OCI-M2 (cell line): ENCODE data around the gene CCDC178.

Experiments used
- DNase-seq: peaks from one replicate; lab custom pipeline; 2025; ENCODE audit not compliant: unreplicated experiment; lab: John Stamatoyannopoulos, UW

CCDC178 gene

DNA sequence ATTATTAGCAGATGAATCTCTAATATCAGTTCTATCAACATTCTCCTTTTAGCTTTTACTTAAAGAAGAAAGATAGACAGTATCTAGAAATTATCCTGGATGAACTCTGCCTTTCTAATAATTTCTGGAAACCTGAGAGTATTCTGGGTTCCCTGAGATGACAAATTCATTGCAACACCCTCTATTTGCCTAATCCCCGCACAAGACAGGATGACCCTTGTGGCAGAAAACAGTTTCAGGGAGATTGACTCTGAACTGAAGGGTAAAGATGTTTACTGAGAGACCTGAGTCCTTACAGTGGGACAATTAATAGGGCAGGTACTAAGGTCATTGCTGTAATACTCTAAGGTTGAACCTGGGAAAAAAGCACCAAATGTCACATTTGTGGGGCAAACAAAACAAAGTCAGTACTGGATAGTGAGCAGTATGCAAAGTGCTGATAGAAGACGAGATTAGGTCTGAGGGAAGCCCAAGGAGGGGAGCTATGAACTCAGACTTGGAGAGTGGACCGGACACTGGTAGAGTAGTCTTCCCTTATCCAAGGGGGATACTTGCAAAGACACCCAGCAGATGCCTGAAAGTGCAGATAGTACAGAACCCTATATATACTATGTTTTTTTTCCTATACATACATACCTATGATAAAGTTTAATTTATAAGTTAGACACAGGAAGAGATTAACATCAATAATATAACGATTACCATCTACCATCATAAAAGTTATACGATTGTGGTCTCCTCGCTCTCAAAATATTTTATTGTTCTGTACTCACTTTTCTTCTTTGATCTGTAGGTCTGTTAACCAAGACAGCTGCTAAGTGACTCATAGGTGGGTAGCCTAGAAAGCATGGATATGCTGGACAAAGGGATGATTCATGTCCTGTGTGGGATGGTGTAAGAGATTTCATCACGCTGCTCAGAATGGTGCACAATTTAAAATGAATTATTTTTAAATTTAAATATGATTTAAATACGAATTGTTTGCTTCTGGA lies 519.4 kb downstream of the CCDC178 start:
- no peak for DNase-seq

DNA sequence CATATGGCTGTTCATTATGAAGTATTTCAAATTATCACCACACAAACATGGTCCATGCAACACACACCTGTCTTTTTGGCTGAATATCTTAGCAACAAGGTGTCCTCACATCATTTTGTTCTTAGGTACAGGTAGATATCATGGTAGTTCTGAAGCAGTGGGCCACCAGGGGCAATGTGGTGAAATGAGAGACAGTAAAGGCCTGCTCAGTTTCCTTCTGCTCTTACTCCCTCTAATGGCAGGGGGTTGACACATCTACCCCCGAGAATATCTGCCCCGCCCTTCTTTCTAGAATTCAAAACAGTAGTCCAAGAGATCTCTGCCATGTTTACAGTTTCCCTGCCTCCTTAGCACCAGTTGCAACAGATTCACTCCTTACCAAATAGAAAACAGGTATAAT lies 520.7 kb downstream of the CCDC178 start:
- no peak for DNase-seq

DNA sequence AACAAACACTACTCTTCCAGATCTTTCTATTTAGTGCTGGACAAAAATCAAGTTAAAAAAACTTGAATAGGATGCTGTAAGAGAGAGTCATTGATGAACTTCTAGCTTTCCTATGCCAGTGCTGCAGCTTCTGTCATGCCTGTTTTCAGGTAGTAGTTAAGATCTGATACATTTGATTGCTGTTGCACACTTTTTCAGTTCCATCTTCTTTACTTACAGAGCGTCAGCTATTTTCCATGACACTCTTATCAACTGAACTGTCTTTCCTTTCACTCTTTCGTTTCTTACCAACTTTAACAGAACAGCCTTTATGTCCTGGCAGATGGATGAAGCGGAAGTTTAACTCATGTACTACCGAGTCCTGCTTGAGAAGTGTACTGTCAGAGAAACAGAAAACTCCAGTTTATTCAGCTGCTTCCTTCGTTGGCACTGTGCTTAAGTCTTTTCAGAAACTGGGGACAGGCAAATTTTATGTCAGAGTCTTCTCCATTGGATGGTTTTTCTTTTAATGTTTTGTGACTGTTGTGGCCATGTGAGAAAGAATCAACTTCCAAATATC lies 521.8 kb downstream of the CCDC178 start:
- DNase-seq: no peak

DNA sequence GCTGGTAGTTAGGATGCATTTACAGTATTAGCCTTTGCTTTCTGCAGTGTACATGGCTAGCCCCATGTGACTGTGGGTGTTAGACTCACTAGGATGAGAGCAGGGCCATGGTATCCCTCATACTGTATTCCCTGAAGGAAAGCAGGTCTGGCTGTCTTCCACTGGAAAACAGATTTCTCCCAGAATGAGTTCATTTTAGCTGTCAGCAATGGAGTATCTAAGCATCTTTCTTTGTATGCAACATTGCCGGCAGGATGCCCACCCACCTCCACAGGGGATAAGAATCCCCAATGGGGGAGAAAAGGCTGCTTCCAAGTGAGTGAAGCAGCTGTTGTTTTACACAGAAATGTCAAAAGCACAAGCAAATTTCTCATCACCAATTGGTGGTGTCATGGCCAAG lies 525.0 kb downstream of the CCDC178 start:
- DNase-seq: no peak

DNA sequence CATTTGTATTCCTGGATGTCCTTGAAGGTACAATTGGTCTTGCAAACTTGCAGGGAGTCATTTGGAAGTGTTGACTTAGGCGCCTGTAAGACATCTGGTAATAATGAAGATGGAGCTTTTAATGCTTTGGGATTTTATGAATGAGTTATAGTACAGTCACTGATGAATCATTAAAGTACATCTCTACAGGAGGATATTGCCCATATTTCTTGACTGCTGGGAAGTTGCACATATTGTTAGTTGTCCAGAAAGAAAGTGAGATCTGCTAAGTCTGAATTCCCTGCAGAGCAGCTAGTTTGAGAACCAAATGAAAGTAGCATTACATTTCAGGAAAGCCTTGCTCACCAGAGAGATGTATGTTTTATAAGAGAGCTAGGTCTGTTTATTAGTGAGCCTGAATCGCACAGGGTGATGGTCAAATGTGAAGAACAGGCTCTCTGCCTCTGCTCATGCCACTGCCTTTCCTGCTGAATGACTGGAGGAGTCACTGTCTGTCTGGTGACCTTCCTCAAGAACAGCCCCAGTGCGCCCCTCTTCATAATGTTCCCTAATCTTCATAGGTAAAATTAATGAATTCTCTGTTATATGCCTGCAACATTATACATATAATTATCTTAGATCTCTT lies 528.7 kb downstream of the CCDC178 start:
- no peak for DNase-seq

DNA sequence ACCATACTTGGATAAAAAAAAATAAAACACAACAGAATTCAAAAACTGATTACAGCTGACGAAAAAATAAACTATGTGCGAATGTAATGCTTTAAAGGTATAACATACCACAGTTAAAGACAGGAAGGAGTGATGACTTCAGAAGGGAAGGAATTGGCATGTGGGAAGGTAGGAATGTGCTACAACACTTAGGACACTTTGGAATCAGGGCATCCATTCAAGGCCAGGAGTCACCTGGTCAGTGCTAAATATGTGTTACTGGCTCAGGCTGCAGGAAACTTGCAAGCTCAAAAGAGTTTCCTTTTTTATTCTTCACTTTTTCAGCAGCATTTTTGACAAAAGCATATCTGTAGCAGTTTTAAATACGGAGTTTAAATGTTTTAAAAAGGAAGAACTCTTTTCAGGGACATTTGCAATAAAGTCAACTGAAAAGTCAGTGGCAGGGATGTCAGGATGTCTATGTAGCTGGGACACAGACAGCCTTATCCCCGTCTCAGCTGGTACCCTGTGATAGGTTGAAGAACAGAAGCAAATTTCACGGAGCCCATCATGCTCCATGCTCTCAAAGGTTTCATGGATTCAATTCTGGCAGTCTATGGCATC lies 529.7 kb downstream of the CCDC178 start:
- DNase-seq: no peak

DNA sequence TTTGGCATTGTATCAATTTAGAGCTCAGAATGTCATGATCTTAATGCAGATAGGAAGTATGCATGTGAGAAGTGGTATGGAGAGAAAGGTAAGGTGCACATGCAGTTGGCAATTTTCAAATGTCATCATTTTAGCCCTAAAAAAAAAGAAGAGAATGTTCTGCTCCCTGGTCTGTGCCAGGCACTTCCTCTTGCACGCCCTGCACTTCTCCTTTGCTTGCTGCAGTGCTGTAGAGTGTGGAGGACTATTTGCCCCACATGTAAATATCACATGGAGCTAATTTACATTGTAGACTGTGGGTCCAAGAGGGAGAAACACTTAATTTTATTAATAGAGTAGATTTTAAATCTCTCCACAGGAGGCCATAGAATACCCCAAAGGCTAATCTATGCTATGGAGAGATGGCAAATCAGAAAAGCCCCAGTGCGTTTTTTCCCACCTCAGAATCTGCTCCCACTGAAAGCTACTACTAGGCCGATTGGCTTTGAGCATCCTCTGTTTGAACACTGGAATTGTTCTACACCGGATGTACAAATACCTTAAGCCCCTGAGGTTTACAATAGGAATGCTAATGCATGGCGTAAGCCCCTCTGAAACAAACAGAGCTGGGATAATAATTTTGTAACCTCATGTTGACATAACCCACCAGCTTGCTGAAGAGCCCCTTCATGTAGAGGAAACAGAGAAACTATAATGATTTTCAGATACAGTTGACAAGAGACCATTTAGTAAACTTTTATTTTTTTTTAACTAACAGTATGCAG lies 530.5 kb downstream of the CCDC178 start:
- DNase-seq: no peak

DNA sequence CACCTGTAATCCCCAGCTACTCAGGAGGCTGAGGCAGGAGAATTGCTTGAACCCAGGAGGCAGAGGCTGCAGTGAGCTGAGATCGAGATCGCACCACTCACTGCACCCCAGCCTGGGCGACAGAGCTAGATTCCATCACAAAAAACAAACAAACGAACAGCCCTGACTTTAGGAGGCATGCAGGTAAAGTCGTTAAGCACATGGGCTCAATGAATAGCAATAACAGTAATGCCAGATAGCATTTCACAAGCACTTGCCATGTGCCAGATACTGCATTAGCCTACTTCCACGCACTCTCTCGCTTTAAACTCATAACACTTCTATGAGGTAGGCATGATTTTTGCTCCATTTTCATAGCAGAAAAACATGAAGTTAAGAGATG lies 532.1 kb downstream of the CCDC178 start:
- no peak for DNase-seq

DNA sequence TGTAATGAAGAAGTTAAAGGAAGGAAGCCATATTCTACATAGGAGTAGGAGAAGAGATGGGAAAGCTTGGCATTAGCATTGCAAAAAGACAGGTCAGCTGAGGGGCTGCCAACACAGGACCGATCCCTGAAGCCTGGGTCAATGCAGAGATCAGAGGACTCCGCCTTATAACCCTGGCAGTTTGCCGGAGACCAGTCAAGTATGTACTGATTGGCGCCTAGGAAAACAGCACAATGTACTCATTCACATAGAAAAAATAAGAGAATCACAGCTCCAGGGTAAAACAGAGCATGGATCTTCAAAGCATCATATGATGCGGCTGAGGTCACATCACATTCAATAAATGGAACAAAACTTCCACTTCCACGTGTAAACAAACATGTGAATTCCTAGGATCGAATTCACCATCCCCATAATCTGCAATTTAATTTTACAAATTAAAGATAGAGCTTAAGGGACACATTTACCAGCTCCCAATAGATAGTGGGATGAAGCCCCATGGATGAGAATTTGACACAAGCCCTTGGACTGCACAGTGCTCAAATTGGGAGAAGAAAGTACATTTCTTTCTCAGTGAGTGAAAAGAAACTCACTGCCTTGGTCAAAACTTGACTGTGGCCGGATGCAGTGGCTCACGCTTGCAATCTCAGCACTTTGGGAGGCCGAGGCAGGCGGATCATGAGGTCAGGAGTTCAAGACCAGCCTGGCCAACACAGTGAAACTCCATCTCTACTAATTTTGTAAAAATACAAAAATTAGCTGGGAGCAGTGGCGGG lies 532.7 kb downstream of the CCDC178 start:
- no peak for DNase-seq

DNA sequence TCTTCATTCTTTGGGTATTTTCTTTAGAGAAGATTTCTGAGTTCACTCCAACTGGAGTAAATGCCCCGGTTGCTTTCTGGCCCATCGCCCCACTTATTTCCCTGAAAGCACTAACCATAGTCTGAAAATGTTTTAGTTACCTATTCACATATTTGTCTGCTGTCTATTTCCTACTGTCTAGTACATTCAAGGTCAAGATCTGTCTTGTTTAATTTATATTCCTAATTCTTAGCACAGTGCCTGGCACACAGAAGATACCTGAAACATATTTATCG lies 533.3 kb downstream of the CCDC178 start:
- DNase-seq: no peak

DNA sequence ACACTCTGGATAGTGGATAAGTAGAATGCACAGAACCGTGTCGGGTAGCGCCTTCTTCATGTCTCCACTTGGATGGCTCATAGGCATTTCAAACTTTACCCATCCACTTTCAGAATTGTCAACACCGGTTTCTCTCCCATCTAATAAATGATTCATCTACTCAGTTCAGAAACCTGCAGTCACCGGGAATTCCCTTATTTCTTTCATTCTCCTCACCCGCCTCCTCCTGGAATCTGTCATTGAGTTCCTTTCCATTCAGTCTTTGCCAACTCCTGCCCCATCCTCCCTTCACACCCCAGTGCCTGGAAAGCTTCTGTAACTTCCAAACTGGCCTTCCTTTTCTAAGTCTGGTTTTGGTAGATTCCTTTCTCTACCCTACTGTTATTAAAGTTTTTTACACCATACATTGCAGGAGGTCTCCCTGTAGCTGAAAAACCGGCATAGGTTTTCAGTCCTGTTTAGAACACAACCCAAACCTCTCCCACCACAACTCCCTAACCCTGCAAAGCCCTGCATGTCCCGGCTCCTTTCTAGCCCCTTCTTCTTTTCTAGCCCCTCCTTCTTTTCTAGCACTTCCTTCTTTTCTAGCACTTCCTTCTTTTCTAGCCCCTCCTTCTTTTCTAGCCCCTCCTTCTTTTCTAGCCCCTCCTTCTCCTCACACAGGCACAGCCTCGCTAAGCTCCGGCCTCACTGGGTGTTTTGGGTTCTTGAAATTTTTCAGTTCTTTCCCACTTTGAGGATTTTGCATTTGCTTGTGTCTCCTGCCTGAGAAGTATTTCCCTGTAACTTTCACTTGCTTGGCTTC lies 533.8 kb downstream of the CCDC178 start:
- DNase-seq: no peak

DNA sequence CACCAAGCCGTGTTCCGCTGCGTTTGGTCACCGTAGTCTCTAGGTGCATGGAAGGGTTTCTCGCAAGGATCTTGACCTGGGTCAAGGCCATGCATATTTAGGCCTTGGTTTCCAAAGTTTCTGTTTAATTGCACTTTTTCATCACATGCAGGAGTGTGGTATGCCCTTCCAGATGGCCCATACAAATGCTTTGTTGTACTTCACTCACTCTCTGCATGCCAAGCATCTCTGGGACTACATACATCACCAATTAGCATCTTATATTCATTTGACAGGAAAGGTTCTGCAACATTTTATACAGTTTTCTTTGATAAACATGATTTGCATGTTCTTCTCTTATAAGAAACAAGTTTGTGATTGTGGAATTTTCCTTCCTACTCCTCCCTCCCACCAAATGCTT lies 534.9 kb downstream of the CCDC178 start:
- DNase-seq: no peak

DNA sequence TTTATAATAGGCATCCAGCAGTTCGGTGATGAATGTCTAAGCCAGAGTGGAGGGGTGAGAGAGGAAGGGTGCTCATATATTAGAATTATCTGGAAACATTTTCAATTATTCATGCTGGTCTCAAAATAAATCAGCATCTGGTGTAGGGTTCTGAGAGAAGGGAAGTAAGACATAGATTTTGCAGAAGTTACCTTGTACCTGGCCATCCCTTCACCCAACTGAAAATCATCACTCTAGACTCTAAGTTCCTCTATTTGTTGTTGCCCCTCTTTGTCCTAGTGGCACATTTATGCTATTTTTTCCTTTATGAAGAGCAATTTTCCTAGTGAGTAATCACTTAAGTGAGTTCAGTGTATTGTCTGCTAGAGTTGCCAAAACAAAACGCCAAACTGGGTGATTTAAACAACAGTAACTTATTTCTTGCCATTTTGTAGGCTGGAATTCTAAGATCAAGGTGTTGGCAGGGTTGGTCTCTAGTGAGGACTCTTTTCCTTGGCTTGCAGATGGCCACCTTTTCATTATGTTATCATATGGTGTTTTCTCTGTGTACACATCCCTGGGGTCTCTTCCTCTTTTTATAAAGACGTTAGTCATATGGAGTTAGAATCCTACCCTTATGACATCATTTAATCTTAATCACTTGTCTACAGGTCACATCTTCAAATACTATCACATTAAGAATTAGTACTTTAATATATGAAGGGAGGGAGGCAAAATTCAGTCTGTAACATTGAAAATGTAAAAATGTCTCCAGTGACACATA lies 537.8 kb downstream of the CCDC178 start:
- no peak for DNase-seq

DNA sequence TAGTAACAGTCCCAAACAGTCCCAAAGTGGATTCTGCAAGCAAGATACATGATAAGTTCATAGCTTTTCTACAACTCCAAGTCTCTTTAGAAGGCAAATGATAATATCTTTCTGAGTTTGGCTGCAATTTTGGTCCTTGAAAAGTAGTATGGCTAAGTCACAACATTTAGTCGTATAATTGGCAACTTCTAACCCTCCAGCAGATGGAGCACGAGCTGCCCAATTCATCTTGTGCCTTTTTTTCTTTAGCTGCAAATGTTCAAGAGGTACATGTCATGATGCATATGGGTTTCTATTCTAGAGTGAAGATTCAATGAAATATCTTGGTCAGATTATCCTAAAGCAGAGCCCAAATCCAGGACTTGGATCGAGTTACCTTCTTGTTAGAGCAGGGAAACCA lies 540.7 kb downstream of the CCDC178 start:
- no peak for DNase-seq

DNA sequence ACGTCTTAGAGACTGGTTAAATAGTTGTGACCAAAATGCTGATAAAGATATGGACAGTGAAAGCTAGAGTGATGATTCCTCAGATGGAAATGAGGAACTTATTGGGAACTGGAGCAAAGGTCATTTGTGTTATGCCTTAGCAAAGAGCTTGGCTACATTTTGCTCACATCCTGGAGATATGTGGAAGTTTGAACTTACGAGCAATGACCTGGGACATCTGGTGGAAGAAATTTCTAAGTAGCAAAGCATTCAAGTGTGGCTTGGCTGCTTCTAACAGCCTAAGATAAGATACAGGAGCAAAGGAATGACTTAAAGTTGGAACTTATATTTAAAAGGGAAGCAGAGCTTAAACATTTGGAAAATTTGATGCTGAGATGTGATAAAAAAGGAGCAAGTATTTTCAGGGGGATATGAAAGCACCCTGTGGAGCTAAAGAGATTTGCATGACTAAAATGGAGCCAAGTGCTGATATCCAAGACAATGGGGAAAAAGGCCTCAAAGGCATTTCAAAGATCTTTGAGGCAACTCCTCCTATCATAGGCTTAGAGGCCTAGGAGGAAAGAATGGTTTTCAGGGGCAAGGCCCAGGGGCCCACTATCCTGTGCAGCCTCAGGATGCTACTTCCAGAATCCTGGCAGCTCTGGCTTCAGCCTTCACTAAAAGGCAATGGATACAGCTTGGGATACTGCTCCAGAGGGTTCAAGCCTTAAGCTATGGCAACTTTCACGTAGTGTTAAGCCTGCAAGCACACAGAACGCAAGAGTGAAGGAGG lies 543.6 kb downstream of the CCDC178 start:
- DNase-seq: no peak

DNA sequence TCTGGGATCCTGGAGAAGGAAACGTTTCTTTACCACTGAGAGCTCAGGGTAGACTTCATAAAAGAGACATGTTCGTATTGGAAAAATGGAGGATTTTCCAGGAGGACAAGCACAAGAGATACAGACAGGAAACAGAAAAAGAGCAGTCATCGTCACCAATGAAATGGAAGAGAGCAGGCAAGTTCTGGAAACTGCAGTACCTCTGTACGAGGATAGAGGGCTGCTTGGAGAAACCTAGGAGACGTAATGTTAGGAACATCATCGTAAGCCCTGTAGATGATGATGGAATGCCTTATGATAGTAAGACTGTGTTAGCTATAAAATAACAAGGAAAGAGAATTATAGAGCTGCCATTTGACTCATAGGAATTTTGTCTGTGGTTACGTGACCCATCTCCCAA lies 546.6 kb downstream of the CCDC178 start:
- no peak for DNase-seq

DNA sequence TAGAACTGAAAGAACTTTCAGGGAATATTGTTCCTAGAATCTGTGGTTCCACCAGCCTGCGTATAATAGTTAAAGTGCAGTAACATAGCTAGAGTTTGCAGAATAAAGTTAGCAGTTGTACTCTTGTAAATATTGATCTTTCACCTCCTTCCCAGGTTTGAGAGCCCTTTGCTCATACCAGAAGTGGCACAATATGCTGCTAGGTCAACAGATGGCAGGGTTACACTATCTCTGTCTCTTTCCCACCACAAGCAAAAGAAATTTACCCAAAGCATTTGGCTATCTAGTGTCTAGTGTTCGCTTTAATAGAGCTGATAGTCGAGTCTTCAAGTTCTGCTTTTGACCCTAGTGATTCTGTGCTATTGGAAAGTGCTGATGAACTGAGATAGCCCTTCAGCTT lies 548.7 kb downstream of the CCDC178 start:
- no peak for DNase-seq

DNA sequence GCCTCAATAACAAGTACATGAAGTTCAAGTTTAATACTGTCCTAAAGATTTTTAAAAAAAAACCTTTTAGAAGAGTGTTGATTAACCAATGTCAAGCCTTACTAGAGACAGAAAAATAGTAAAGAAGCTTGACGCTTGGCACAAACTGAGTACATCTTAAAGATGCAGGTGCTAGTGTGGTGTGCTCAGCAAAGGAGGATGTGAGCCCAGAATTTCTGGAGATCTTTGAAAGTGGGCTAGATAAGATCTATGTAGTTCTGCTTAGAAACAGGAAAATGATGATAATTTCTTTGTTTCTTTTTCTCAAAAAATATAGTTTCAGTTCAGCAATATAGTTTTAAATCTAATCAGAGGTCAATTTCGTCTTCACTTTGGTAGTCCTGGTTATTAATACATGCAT lies 549.4 kb downstream of the CCDC178 start:
- no peak for DNase-seq
